T-helper 1 cell treated with Interleukin-12 subunit alpha and Interleukin-12 subunit beta and Interleukin-4 antibody, amounts not matched to agents 30 μg/mL and 1 μg/mL, for 36 hours (primary cell): ENCODE results near the gene KLHL6.

Experiments
- H3K27ac Mint-ChIP-seq: one replicate; pipeline ENCODE4 v1.8.0; 2021; ENCODE audit warnings: mild to moderate bottlenecking, mixed read lengths
- H3K27me3 Mint-ChIP-seq: one replicate; pipeline ENCODE4 v1.8.0; 2021; ENCODE audit warnings: low read depth, mixed read lengths
- H3K36me3 Mint-ChIP-seq: one replicate; pipeline ENCODE4 v1.8.0; 2021; ENCODE audit warnings: low read depth, mixed read lengths
- H3K4me1 Mint-ChIP-seq: one replicate; pipeline ENCODE4 v1.8.0; 2021; ENCODE audit warnings: low read depth, mixed read lengths
- H3K4me3 Mint-ChIP-seq: one replicate; pipeline ENCODE4 v1.8.0; 2021; ENCODE audit warnings: mild to moderate bottlenecking, moderate library complexity, mixed read lengths
- H3K9me3 Mint-ChIP-seq: one replicate; pipeline ENCODE4 v1.8.0; 2021; ENCODE audit warnings: mixed read lengths

The KLHL6 gene

GRCh38 chr3:183548262-183548769 is 7.2 kb downstream of the KLHL6 start:
- Mint-ChIP-seq H3K9me3 (no peaks in the 10 kb centered on the region), H3K27me3 (no peaks in the 10 kb centered on the region), H3K36me3 (peaks cover 16% of the 10 kb centered on the region), H3K4me1 (peaks cover 47% of the 10 kb centered on the region), H3K4me3 (no peak overlapping the region), H3K27ac (no peak overlapping the region)

DNA sequence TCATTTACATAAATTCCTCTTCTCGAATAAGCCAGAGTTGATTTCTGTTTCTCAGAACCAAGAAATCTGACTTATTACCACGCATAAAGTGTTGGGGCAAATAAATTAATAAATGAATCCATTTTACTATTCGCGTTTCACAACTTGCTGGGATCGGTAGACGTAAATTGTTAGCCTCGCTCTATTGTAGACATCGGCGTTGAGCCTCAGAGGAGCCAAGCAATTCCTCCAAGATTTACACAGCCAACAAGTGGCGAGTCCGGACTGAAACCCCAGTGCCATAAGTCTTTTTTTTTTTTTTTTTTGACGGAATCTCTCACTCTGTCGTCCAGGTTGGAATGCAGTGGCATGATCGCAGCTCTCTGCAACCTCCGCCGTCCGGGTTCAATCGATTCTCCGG is 8.9 kb downstream of the KLHL6 start:
- Mint-ChIP-seq H3K27me3 (no peaks in the 10 kb centered on the region), H3K36me3 (peaks cover 16% of the 10 kb centered on the region), H3K4me3 (no peak overlapping the region), H3K4me1 (peaks cover 53% of the 10 kb centered on the region), H3K9me3 (no peaks in the 10 kb centered on the region), H3K27ac (no peak overlapping the region)

- no peaks in the 10 kb centered on the region for H3K27me3 Mint-ChIP-seq
- no peaks in the 10 kb centered on the region for H3K9me3 Mint-ChIP-seq
- H3K36me3 Mint-ChIP-seq = peaks cover 13% of the 10 kb centered on the region
- H3K4me3 Mint-ChIP-seq = no peak overlapping the region
- no peak overlapping the region for H3K27ac Mint-ChIP-seq
- H3K4me1 Mint-ChIP-seq = peaks cover 53% of the 10 kb centered on the region
These were observed 9.8 kb downstream of the KLHL6 start for GRCh38 chr3:183545708-183546107.

- Mint-ChIP-seq H3K27me3 (no peaks in the 10 kb centered on the region), H3K9me3 (no peaks in the 10 kb centered on the region), H3K27ac (peak overlapping the region; percentile 56), H3K4me3 (peak overlapping the region; percentile 57), H3K4me1 (peaks cover 55% of the 10 kb centered on the region), H3K36me3 (peaks cover 23% of the 10 kb centered on the region)
These were observed 13.2 kb downstream of the KLHL6 start for GRCh38 chr3:183542355-183542754.

DNA sequence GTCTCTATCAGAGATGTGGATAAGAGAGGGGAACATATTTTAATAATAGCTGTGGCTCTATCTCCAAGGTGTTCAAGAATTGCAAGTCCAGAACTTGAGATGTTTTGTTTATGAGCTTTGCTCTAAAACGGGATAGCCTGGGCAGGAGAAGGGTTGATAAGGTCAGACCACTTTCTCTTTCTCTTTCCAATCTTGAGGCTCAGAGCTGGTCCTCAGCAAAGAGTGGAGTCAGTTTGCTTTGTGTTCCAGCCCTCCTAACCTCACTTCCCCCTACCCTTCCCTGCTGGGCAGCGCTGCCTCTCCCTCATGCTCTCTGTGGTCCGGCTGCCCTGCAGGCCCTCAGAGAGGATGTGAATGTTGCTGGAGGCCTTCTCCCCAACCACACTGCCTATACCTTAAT is 13.8 kb downstream of the KLHL6 start:
- Mint-ChIP-seq H3K27ac (peak overlapping the region; percentile 56), H3K9me3 (no peaks in the 10 kb centered on the region), H3K27me3 (no peaks in the 10 kb centered on the region), H3K4me3 (peak overlapping the region; percentile 57), H3K4me1 (peaks cover 54% of the 10 kb centered on the region), H3K36me3 (peaks cover 24% of the 10 kb centered on the region)

- H3K27me3 Mint-ChIP-seq = no peaks in the 10 kb centered on the region
These were observed 14.3 kb downstream of the KLHL6 start for GRCh38 chr3:183541235-183541655.

DNA sequence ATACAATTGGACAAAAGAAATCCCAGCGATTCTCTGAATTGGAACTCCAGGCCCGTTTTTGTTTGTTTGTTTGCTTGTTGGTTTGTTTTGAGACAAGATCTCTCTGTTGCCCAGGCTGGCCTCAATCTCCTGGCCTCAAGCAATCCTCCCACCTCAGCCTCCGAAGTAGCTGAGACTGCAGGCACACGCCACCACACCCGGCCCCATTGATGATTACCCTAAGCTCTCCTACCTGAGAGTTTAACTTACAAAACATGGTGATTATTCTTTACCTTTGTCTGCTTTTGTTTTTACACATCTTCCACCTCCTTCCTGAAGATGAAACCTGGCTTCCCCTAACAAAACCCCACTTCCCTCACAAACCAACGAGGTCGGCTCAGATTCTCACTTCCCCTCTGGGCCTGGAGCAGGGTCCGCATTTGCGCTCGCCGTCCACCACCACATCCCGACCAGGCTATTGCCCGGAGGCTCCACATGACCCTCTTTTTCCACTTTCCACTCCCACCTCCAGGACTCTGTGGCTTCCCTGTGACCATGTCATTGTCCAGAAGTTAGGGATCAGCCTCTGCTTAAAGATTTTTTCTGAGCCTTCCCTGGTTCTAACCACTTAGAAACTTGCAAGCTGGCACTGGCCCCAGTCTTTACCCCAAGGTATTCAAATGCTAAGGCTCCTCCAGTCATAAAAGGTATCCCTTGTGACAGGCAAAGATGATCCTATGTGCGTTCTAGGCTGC is 14.8 kb downstream of the KLHL6 start:
- H3K36me3 Mint-ChIP-seq = peaks cover 20% of the 10 kb centered on the region
- H3K4me1 Mint-ChIP-seq = peaks cover 55% of the 10 kb centered on the region
- H3K9me3 Mint-ChIP-seq = no peaks in the 10 kb centered on the region
- no peaks in the 10 kb centered on the region for H3K27me3 Mint-ChIP-seq
- peak overlapping the region; percentile 38 for H3K4me3 Mint-ChIP-seq
- H3K27ac Mint-ChIP-seq = peak overlapping the region; percentile 78

More at GRCh38 chr3:183541235-183541655, 14.3 kb downstream of the KLHL6 start:
- peak overlapping the region; percentile 78 for H3K27ac Mint-ChIP-seq
- no peaks in the 10 kb centered on the region for H3K9me3 Mint-ChIP-seq
- H3K36me3 Mint-ChIP-seq = peaks cover 22% of the 10 kb centered on the region
- H3K4me3 Mint-ChIP-seq = peak overlapping the region; percentile 57
- H3K4me1 Mint-ChIP-seq = peaks cover 56% of the 10 kb centered on the region

DNA sequence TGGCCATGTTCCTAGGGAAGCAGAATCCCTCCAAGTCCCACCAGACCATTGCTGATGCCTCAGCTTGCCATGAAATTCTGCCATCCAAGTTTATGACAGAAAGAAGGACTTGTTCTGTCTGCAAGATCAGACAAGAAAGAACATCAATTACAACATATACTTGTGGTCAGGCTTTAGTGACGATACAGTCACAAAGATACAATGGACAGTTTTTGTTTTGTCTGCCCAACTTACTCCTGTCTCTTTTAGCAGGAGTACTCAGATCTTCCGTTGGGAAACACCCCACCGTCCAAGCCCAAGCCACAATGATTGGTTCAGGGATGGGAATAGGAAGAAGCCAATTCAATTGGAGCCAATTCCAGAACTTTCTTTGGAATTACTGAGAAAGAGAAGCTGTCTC is 15.7 kb downstream of the KLHL6 start:
- H3K4me1 Mint-ChIP-seq = peaks cover 55% of the 10 kb centered on the region
- H3K27me3 Mint-ChIP-seq = no peaks in the 10 kb centered on the region
- H3K27ac Mint-ChIP-seq = peak overlapping the region; percentile 78
- H3K36me3 Mint-ChIP-seq = peaks cover 17% of the 10 kb centered on the region
- no peaks in the 10 kb centered on the region for H3K9me3 Mint-ChIP-seq
- H3K4me3 Mint-ChIP-seq = no peak overlapping the region

DNA sequence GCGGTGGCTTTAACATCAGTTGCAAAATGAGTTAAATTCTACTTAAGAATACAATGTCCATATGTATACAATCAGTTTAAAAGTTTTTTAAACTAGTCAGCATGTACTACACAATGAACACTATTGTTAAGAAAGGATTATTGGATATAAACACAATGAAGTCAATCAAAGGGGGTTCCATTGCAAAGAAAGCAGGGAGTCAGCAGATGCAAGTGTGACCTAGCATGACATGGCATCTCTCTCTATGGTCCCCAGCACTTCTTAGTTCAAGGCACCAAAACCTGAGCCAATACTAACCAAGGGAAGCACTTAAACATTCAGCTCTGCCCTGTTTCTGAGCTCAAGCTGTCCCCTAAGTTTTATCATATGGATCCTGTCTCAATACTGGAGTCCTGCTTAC is 17.0 kb downstream of the KLHL6 start:
- no peaks in the 10 kb centered on the region for H3K9me3 Mint-ChIP-seq
- peaks cover 49% of the 10 kb centered on the region for H3K4me1 Mint-ChIP-seq
- H3K27ac Mint-ChIP-seq = no peak overlapping the region
- H3K36me3 Mint-ChIP-seq = peaks cover 19% of the 10 kb centered on the region
- H3K4me3 Mint-ChIP-seq = no peak overlapping the region
- no peaks in the 10 kb centered on the region for H3K27me3 Mint-ChIP-seq

DNA sequence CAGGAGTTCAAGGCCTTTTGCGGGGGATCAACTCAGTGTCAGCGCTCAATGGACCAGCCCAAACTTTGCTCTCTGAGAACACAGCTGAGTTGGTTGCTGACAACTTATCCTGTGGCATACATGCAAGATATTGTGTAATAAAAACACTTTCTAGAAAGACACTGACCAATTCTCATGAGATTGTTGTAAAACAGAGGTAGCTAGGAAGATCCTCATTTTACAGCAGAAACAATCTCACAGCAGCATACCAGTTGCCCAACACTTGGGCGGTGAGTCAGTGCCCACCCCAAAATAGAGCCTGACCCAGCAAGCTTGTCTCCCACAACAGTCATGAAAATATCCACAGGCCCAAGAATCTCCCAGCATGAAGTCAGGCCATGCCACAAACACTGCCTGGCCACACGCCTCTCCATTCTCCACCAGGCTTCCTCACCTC is 18.2 kb downstream of the KLHL6 start:
- Mint-ChIP-seq H3K9me3 (no peaks in the 10 kb centered on the region), H3K4me3 (no peak overlapping the region), H3K27ac (no peak overlapping the region), H3K36me3 (peaks cover 23% of the 10 kb centered on the region), H3K4me1 (peaks cover 48% of the 10 kb centered on the region), H3K27me3 (no peaks in the 10 kb centered on the region)

DNA sequence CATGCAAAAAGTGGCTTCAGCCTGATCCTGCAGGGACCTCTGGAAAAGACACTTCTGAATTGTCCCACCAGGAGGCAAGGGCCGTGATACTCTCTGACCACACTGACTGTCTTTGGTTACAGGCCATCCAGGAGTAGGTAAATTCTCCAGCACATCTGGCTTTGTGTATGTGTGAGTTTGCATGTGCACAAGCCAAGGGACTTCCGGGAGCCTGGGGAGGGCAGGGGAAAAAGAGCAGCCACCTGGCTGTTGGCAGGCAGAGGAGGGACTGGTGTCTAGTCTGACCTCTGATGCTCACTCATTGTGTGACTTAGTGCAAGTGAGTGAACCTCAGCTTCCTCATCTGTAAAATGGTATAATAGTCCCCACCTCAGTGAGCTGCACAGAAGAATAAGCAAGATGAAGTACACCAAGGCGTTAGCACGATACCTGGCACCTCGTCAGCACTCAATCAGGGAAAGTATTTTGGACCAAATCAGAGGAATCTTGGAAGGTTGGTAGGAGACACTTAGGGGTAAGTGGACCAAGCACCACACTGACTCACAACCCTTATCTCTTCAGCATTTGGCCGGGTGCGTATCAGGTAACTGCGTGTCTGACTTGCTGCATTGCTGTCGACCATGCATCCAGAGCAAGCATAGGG is 19.1 kb downstream of the KLHL6 start:
- Mint-ChIP-seq H3K36me3 (peaks cover 23% of the 10 kb centered on the region), H3K4me3 (no peak overlapping the region), H3K4me1 (peaks cover 44% of the 10 kb centered on the region), H3K27me3 (no peaks in the 10 kb centered on the region), H3K9me3 (no peaks in the 10 kb centered on the region), H3K27ac (peak overlapping the region; percentile 23)

- H3K27ac Mint-ChIP-seq = no peak overlapping the region
- H3K36me3 Mint-ChIP-seq = peaks cover 22% of the 10 kb centered on the region
- H3K4me1 Mint-ChIP-seq = peaks cover 42% of the 10 kb centered on the region
- H3K27me3 Mint-ChIP-seq = no peaks in the 10 kb centered on the region
- no peak overlapping the region for H3K4me3 Mint-ChIP-seq
- no peaks in the 10 kb centered on the region for H3K9me3 Mint-ChIP-seq
These were observed 21.3 kb downstream of the KLHL6 start for GRCh38 chr3:183534249-183534648.

- Mint-ChIP-seq H3K4me1 (peaks cover 41% of the 10 kb centered on the region), H3K9me3 (no peaks in the 10 kb centered on the region), H3K36me3 (peaks cover 27% of the 10 kb centered on the region), H3K4me3 (no peak overlapping the region), H3K27me3 (no peaks in the 10 kb centered on the region), H3K27ac (peak overlapping the region; percentile 4)
These were observed 21.9 kb downstream of the KLHL6 start for GRCh38 chr3:183533412-183534132.

- Mint-ChIP-seq H3K9me3 (no peaks in the 10 kb centered on the region), H3K4me3 (no peak overlapping the region)
These were observed 22.7 kb downstream of the KLHL6 start for GRCh38 chr3:183532620-183533411.

More at GRCh38 chr3:183532620-183533411, 22.7 kb downstream of the KLHL6 start:
- H3K27me3 Mint-ChIP-seq = no peaks in the 10 kb centered on the region
- H3K27ac Mint-ChIP-seq = no peak overlapping the region
- peaks cover 42% of the 10 kb centered on the region for H3K4me1 Mint-ChIP-seq
- peaks cover 25% of the 10 kb centered on the region for H3K36me3 Mint-ChIP-seq
